Measurements from ENCODE around the gene IFI6. TPM values are rescaled to one million over a fixed set of nuclear protein-coding genes. Genes with fewer than 3 reads are reported as not detected.

Gene IFI6
- total and polyA plus RNA-seq, 2 of the 4 experiments (the other 2 are of a cell fraction): 7.3 to 16.8 TPM

DNA sequence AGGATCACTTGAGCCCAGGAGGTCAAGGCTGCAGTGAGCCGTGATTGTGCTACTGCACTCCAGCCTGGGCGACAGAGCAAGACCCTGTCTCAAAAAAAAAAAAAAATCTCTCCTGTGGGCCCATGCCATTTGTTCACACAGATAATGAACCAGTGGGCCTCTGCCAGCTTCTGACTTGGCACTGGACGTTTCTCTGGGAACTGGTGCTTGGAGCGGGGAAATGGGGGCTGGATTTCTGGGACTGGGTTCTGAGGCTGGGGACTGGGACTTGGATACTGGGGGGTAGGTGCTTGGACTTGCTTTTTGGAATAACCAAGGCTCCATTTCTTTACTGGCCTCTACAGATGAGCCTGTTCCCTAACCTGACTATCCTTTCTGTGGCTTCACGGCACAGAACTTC, 9.7 kb downstream of the IFI6 start:
- Histone ChIP-seq H2BK15ac (ENCODE audit: low read depth, low read length) (no peak overlapping the region), H3K14ac (replicated peaks; ENCODE audit: low read depth, low read length) (no peak overlapping the region), H3K9ac (ENCODE audit: low read depth, low read length) (no peak overlapping the region), H3K4me2 (ENCODE audit: low read depth, low read length) (no peak overlapping the region), H3K79me1 (ENCODE audit: low read depth in 1 of 2, low read length in 2 of 2) (no peaks in the 10 kb centered on the region), H4K8ac (ENCODE audit: low read depth in 2 of 2, low read length in 2 of 2) (peak overlapping the region; percentile 49 to 92; a peak in 3 of 4 replicates), H2BK5ac (ENCODE audit: low read depth, low read length, poor library complexity, severe bottlenecking) (no peak overlapping the region), H3K23ac (ENCODE audit: low read depth, low read length) (no peak overlapping the region), H2AK9ac (replicated peaks; ENCODE audit: low read depth, low read length, poor library complexity) (peak overlapping the region; percentile 74), H3K9me1 (ENCODE audit: insufficient read depth, low read length) (peaks cover 9% of the 10 kb centered on the region), H3K56ac (ENCODE audit: extremely low read depth, insufficient read depth, low read length) (no peak overlapping the region), H3K36me3 (ENCODE audit: control insufficient read depth, insufficient read depth, low read length) (no peaks in the 10 kb centered on the region), H2AFZ (replicated peaks; ENCODE audit: low read length, poor library complexity) (peak overlapping the region; percentile 88), H3K18ac (ENCODE audit: low read depth, low read length) (no peak overlapping the region), H2BK20ac (ENCODE audit: low read depth, low read length) (no peak overlapping the region), H3K9me3 (ENCODE audit: control insufficient read depth, insufficient read depth, low read length) (no peaks in the 10 kb centered on the region), H3K27ac (ENCODE audit: insufficient read depth, low read length) (no peak overlapping the region), H2AK5ac (ENCODE audit: low read depth, low read length) (no peak overlapping the region; the same call in 1 of the 2 replicates), H3K27me3 (ENCODE audit: control insufficient read depth, insufficient read depth, low read length) (no peaks in the 10 kb centered on the region), H2BK120ac (ENCODE audit: low read depth, low read length) (no peak overlapping the region), H3K4me3 (ENCODE audit: insufficient read depth, low read depth, low read length) (no peak overlapping the region), H3K4ac (ENCODE audit: low read depth, low read length) (peak overlapping the region; percentile 21; the same call in 1 of the 2 replicates), H3K4me1 (ENCODE audit: control insufficient read depth, insufficient read depth, low read length) (peaks cover 14% of the 10 kb centered on the region), H4K91ac (ENCODE audit: insufficient read depth, low read depth, low read length) (no peak overlapping the region), H4K20me1 (ENCODE audit: insufficient read depth, low read length) (no peaks in the 10 kb centered on the region), H4K5ac (ENCODE audit: low read depth, low read length) (peak overlapping the region; percentile 79)
- in situ Hi-C loops (cut with MboI; ENCODE audit: low sequenced_read_pairs): loop anchor here (5.0 to 10.0 kb wide), 2 partner anchors 50 to 247 kb away; no protein-coding TSS in a partner anchor
- TF ChIP-seq RAD21 (IDR thresholded peaks at IDR 0.05; ENCODE audit: low read length) (no peak), MAFK (IDR thresholded peaks at IDR 0.05; ENCODE audit: low read depth, low read length) (no peak)
- BruUV-seq (replicated peaks): no TSS peak
- POLR2A ChIA-PET (ENCODE audit: unreplicated experiment): no interaction called here
- CTCF ChIA-PET: interaction anchor here (0.9 to 3.2 kb wide), 4 partner anchors 12 to 362 kb away, joined by 3 to 11 read pairs (median 8); no protein-coding TSS in a partner anchor
- ATAC-seq (ENCODE audit: low read depth) (no peak), DNase-seq (no peak)
- dilution Hi-C loops (cut with HindIII; ENCODE audit: low sequenced_read_pairs, unreplicated experiment): no loop called here
- intact Hi-C loops (cut with micrococcal nuclease): loop anchor here (2.0 to 5.0 kb wide), 3 partner anchors 105 to 361 kb away; partner anchors contain the start of gene GPR3
- WGBS, 2 experiments (ENCODE audit: extremely low coverage in 2 of 2, insufficient read length in 1 of 2): no CpG with 5 or more reads among the region's 5 CpGs
